Fibroblast of skin of right biceps (primary cell): Measurements from ENCODE around the gene CEP89.

Source experiments
- DNase-seq: peaks from one replicate; pipeline ENCODE4 v3.0.0-alpha.2; 2013

Gene CEP89

GRCh38 chr19:32831611-32832010 lies 140.1 kb downstream of the CEP89 start:
- DNase-seq = no peak

GRCh38 chr19:32830231-32831014 lies 141.3 kb downstream of the CEP89 start:
- DNase-seq = peak; percentile 74

- no peak for DNase-seq
Measured at GRCh38 chr19:32829345-32829896, 142.3 kb downstream of the CEP89 start.

- no peak for DNase-seq
Measured at GRCh38 chr19:32828643-32829344, 143.0 kb downstream of the CEP89 start.

- no peak for DNase-seq
Measured at GRCh38 chr19:32828139-32828538, 143.6 kb downstream of the CEP89 start.
